Erythroblast (primary cell): ENCODE results near the gene FBXO22.

Experiments used
- GATA1 ChIP-seq: IDR thresholded peaks from 2 replicates; pipeline ENCODE4 v1.6.1; 2011; ENCODE audit warnings: low read depth, mild to moderate bottlenecking, control low read depth, low read length, moderate library complexity
- POLR2A ChIP-seq: IDR thresholded peaks from 2 replicates; pipeline ENCODE4 v1.6.1; 2011; ENCODE audit warnings: mild to moderate bottlenecking, low read length

DNA sequence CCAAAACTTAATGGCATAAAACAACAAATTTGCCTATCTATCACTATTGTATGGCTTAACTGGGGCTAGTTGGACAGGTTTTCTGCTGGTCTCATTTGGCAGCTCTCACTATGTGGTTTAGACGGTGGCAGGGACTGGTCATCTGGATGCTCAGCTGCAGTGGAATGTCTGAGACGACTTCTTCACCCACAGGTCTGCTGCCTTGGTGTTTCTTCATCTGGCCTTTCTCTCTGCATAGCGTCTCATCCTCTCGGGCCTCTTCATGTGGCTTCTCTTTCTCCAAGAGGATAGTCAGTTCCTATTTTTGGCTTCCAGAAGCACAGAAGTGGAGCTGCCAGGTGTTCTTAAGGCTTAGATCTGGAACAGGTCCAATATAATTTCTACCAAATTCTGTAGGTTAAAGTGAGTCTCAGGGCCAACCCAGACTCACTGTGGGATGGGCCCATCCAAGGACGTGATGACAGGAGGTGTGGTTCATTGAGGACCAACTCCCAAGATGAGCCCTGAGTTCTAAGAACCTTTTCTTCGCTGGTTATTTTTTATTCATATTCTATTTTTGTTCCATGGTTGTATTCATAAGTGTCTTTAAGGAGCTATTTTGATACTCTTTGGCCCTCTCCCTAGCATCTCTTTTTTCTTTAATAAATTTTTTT is 41.8 kb upstream of the FBXO22 start:
- TF ChIP-seq POLR2A (no peak), GATA1 (no peak)
